PC-9 (cell line): Measurements from ENCODE around the gene PGPEP1.

ENCODE experiments used
- CTCF ChIP-seq: fragments of 200-600 bp; sonication (generic); conservative IDR thresholded peaks from 2 replicates; pipeline ENCODE4 v1.6.1; 2017; ENCODE audit warnings: mixed run types, antibody characterized with exemption, mild to moderate bottlenecking, moderate library complexity
- EZH2 ChIP-seq: fragments of 200-600 bp; sonication (generic); IDR thresholded peaks from 2 replicates; pipeline ENCODE4 v1.8.0; 2017; ENCODE audit warnings: antibody characterized with exemption, low read depth

- TF ChIP-seq CTCF (no peak), EZH2 (no peak)
Measured at GRCh38 chr19:18321734-18322102, 18.7 kb upstream of the PGPEP1 start.
